GM18951 (cell line): ENCODE results near the gene RBMS3.

ENCODE experiments used
- POLR2A ChIP-seq: IDR thresholded peaks from 4 replicates; pipeline ENCODE4 v1.6.1; 2011; ENCODE audit warnings: mild to moderate bottlenecking; ENCODE audit not compliant: insufficient read length, insufficient read depth; ENCODE audit errors: extremely low read depth
- in situ Hi-C: fragments of 300-500 bp; cut with MboI; formaldehyde crosslinking; loops from one replicate; pipeline ENCODE4 v1.12.0; 2022; ENCODE audit warnings: low sequenced_read_pairs, mixed read lengths, inconsistent platforms; ENCODE audit not compliant: unreplicated experiment

The RBMS3 gene

DNA sequence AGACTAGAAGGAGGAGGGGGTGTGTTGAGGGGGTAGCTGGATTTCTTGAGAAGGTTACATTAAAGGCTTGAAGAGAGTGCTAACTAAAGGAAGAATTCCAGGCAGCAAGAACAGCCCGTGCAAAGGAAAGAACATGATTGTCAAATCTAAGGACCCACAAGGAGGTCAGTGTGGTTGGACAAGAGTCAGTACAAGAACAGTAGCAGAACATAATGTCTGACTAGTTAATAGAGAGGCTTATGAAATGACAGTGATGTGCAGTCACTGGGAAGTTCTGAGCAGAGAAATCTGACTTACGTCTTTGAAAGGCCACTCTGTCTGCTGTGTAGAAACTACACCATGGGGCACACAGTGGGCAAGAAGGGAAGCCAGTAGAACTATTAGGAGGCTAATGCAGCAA is 19.8 kb upstream of the RBMS3 start:
- in situ Hi-C loops: no loop called here
- no peak for TF ChIP-seq POLR2A

DNA sequence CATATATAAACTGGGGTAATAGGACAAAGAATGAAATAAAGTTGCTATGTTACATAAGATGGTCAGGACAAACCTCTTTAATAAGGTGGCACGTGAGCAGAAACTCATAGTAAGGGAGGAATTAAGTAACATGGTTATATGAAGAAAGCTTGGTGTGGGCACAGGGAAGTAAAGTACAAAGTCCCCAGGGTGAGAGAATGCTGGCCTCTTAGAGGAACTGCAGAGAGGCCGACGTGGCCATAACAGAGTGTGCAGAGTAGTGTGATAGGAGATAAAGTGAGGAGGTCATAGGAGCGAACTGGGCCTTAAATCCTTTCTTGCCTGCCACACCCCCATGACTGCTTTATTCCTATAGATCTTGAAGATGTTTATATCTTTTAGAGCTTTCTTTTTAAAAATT is 17.4 kb upstream of the RBMS3 start:
- TF ChIP-seq POLR2A: no peak

DNA sequence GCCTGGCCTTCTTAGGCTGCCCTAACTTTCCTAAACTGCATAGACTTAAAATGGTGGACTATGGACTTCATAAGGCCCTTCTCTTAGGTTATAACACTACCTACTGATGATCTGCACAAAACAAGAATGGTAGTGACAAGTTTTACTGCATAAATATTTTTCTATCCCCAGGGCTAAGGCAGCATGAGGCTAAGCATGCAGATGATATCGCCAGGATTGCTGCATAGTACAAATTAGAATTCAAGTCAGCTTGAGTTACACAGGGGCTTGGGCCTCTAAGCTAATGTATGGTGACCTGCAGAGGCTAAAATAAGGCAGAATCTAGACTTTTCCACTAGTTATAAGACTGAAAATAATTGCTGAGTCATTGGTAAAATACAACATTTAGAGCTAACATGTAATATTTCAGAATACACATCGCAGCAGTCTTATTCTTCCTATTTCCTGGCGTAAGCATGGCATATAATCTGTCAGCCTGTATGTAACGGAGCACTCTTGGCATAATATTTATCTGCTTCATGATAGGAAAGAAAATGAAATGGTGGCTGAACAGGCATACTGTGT is 15.3 kb upstream of the RBMS3 start:
- in situ Hi-C loops: no loop called here
- no peak for TF ChIP-seq POLR2A

More for the DNA sequence above, 17.4 kb upstream of the RBMS3 start:
- in situ Hi-C loops: no loop called here

DNA sequence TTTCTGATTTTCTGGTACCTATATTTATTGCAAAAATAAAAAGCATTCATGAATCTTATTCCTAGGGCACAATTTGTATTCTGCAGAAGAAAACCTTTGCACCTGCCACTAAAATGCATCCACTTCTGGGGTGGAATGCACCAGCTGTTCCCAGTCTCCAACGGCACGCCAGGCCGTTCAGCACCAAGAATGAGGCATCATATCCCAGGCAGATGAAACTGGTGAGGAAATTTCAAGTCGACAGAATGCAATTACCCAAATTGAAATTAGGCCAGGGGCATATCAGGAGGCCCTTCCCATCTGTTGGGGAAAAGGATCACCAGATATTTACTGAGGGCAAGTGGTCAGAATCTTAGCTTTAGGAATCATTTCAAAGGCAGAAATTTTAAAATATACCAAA is 13.6 kb upstream of the RBMS3 start:
- in situ Hi-C loops: no loop called here
- TF ChIP-seq POLR2A: no peak

GRCh38 chr3:29268651-29269050 is 12.2 kb upstream of the RBMS3 start:
- in situ Hi-C loops: no loop called here
- TF ChIP-seq POLR2A: no peak

GRCh38 chr3:29270752-29271151 is 10.1 kb upstream of the RBMS3 start:
- in situ Hi-C loops: no loop called here
- TF ChIP-seq POLR2A: no peak

DNA sequence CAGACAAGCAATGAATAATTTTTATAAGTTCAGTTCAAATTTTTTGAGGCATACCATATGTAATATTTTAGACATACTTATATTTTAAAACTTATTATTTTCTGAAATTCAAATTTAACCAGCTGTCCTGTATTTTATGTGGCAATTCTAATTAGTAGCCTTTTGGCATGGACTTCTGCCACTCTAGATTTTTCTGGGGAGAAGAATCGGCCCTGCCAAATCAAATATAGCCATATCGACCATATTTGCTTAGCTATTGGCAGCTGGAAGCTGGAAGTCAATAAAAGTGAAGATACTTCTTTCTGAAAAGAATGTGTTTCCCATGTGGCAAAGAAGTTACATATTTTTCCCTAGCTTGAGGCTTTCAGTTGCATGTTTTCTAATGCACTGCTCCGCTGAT is 9.4 kb upstream of the RBMS3 start:
- in situ Hi-C loops: no loop called here
- TF ChIP-seq POLR2A: no peak

- in situ Hi-C loops: no loop called here
- TF ChIP-seq POLR2A: no peak
Observed at GRCh38 chr3:29274667-29275066, 6.2 kb upstream of the RBMS3 start.

DNA sequence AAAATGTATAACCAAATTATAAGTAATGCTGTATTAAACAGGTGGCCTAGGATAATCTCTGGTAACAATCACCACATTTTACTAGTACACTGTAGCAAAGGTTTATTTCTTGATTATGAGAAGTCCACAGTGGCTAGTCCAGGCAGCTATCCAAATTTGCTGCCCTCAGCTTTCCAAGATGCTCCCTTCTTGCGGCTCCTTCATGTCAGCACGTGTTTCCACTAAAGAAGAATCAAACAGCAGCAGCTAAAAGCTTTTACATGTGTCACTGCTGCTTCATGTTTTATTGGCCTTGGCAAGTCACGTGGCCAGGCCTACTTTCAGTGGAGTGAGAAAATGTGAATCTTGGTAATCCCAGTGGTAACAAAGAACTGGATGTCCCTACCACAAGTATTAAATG is 5.6 kb upstream of the RBMS3 start:
- no peak for TF ChIP-seq POLR2A
- in situ Hi-C loops: no loop called here

DNA sequence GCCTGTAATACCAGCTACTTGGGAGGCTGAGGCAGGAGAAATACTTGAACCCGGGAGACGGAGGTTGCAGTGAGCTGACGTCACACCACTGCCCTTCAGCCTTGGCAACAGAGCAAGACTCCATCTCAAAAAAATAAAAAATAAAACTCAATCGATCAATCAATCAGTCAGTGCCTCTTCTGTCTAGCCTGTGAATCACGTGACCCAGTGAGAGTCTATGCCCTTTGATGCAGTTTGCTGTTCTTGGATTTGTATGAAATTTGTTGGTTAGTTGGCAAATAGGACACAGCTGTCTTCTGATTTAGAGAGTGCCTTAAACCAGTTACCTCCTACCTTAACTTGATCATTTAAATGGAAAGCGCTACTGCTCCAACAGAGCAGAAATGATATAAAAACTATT is 3.6 kb upstream of the RBMS3 start:
- in situ Hi-C loops: no loop called here
- no peak for TF ChIP-seq POLR2A

DNA sequence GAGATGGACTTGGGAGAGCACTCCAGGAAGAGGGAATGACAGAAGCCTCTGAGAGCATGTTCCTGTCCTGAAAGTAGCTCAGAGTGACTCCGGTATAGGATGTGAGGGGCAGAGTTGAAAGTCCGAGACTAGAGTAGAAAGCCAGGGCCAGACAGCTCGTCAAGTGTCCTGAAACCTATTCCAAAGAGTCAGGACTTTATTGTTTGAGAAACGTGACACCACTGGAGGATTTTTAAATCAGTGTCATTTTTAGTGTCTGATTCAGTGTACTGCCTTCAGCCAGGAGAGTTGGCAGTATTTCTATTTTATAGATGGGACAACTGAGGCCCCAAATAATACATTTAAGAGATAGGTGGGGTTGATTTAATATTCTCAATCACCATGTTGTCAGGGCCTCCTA is 1.6 kb upstream of the RBMS3 start:
- TF ChIP-seq POLR2A: no peak
- in situ Hi-C loops: no loop called here

DNA sequence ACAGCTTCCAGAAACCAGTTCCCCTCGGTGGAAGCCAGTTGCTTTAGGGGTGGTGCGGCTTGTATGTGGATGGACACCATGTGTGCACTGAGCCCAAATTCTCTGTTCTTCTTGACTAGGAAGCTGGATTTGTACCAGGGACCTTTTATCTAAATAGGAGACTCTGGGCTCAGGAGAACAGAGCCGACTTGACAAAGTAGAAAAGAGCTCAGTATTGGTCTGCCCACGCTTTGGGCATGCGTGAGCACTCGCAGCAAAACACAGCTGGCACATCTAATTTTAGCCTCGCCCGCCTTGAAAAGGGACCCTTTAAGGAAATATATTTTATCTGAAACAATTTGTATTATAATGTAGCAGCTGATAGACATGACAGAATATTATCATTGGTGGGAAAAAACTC is 1.1 kb upstream of the RBMS3 start:
- in situ Hi-C loops: no loop called here
- TF ChIP-seq POLR2A: no peak

GRCh38 chr3:29281094-29281343 is 148 bp downstream of the RBMS3 start:
- no peak for TF ChIP-seq POLR2A
- in situ Hi-C loops: no loop called here

DNA sequence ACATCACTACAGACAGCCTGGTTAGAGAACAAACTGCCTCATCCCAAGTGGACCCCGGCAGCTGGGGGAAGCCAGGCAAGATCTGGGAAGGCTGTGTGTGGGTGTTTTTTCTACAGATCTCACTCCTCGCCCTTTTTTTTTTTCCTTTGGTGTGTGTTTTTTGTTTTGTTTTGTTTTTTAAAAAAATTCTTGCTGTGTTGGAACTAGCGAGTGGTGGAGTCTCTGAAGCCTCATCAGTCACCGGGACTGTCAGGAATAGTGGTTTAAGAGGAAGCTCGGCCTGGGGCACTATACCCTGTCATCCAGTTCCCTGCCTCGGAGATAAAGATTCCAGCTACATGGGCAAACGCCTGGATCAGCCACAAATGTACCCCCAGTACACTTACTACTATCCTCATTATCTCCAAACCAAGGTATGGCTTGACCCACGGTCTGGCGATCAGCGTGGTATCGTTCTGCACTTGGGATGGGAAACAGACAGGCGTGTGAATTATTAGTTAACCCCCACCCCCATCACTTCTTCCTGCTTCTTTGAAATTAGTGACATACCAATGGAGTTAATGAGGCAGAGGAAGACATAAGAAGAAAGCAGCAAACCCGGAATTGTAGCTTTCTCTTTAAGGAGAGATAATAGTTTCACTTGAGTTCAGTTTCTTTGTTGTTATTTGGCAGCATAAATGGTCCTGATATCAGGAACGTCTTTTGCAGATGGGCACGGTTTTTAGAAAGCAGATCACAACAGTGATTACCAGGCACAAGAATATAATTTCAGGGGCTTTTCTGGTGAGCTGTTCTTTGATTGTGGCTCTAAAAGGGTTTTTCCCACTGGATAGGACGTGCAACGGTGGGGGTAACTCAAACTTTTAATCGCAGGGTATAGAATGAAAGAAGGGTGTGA is 722 bp downstream of the RBMS3 start:
- no peak for TF ChIP-seq POLR2A
- in situ Hi-C loops: no loop called here
